ENCODE data around the gene PRTG.

The PRTG gene

GRCh38 chr15:55742498-55742926 is 440 bp downstream of the PRTG start:
- DNase-seq (ENCODE audit: low read depth), result peak; percentile 9
- peak overlapping the region; percentile 61 for H3K4me3 ChIP-seq (ENCODE audit: low read depth, low read length)
- TF ChIP-seq CTCF (IDR thresholded peaks at IDR 0.05; ENCODE audit: insufficient read depth, low read depth, low read length, missing control alignments), result no peak

- TF ChIP-seq CTCF (IDR thresholded peaks at IDR 0.05; ENCODE audit: insufficient read depth, low read depth, low read length, missing control alignments), result no peak
- DNase-seq (ENCODE audit: low read depth), result peak; percentile 15
- H3K4me3 ChIP-seq (ENCODE audit: low read depth, low read length), result peak overlapping the region; percentile 61
These were observed 987 bp downstream of the PRTG start for GRCh38 chr15:55741833-55742497.

GRCh38 chr15:55740981-55741832 is 1.7 kb downstream of the PRTG start:
- DNase-seq (ENCODE audit: low read depth), result no peak
- no peak overlapping the region for H3K4me3 ChIP-seq (ENCODE audit: low read depth, low read length)
- no peak for TF ChIP-seq CTCF (IDR thresholded peaks at IDR 0.05; ENCODE audit: insufficient read depth, low read depth, low read length, missing control alignments)

- DNase-seq (ENCODE audit: low read depth), result no peak
- TF ChIP-seq CTCF (IDR thresholded peaks at IDR 0.05; ENCODE audit: insufficient read depth, low read depth, low read length, missing control alignments), result no peak
- no peak overlapping the region for H3K4me3 ChIP-seq (ENCODE audit: low read depth, low read length)
These were observed 2.5 kb downstream of the PRTG start for GRCh38 chr15:55740359-55740878.

GRCh38 chr15:55739641-55740040 is 3.3 kb downstream of the PRTG start:
- TF ChIP-seq CTCF (IDR thresholded peaks at IDR 0.05; ENCODE audit: insufficient read depth, low read depth, low read length, missing control alignments), result no peak
- no peak for DNase-seq (ENCODE audit: low read depth)
- H3K4me3 ChIP-seq (ENCODE audit: low read depth, low read length), result no peak overlapping the region

GRCh38 chr15:55738715-55739114 is 4.2 kb downstream of the PRTG start:
- no peak for TF ChIP-seq CTCF (IDR thresholded peaks at IDR 0.05; ENCODE audit: insufficient read depth, low read depth, low read length, missing control alignments)
- H3K4me3 ChIP-seq (ENCODE audit: low read depth, low read length), result no peak overlapping the region
- DNase-seq (ENCODE audit: low read depth), result no peak
